GM11168 (cell line): ENCODE data around the gene IGFBP2.

ENCODE experiments used
- in situ Hi-C: fragments of 300-500 bp; cut with MboI; formaldehyde crosslinking; loops from one replicate; pipeline ENCODE4 v1.12.0; 2022; ENCODE audit warnings: low sequenced_read_pairs; ENCODE audit not compliant: unreplicated experiment

IGFBP2 gene

GRCh38 chr2:216695401-216695821 is 62.2 kb downstream of the IGFBP2 start, which contains the start of gene IGFBP5:
Gene IGFBP5, minus strand, starts transcription at chr2:216695549. Its CDS starts 774 bp downstream, at chr2:216694775.
- in situ Hi-C loops: loop anchor here (25.0 kb wide), 1 partner anchor 1017 kb away; no protein-coding TSS in a partner anchor

GRCh38 chr2:216696321-216696720 is 63.1 kb downstream of the IGFBP2 start:
- in situ Hi-C loops: loop anchor here (25.0 kb wide), 1 partner anchor 1016 kb away; no protein-coding TSS in a partner anchor

- in situ Hi-C loops: loop anchor here (25.0 kb wide), 1 partner anchor 1015 kb away; no protein-coding TSS in a partner anchor
These were observed 63.7 kb downstream of the IGFBP2 start for GRCh38 chr2:216696751-216697560.

GRCh38 chr2:216698293-216698692 is 65.1 kb downstream of the IGFBP2 start:
- in situ Hi-C loops: loop anchor here (25.0 kb wide), 1 partner anchor 1014 kb away; no protein-coding TSS in a partner anchor

GRCh38 chr2:216698895-216699294 is 65.7 kb downstream of the IGFBP2 start:
- in situ Hi-C loops: loop anchor here (25.0 kb wide), 1 partner anchor 1013 kb away; no protein-coding TSS in a partner anchor

GRCh38 chr2:216700088-216700567 is 66.9 kb downstream of the IGFBP2 start:
- in situ Hi-C loops: loop anchor here (10.0 kb wide), 1 partner anchor 815 kb away; no protein-coding TSS in a partner anchor

GRCh38 chr2:216700781-216701180 is 67.6 kb downstream of the IGFBP2 start:
- in situ Hi-C loops: loop anchor here (10.0 kb wide), 1 partner anchor 814 kb away; no protein-coding TSS in a partner anchor

- in situ Hi-C loops: loop anchor here (10.0 kb wide), 1 partner anchor 813 kb away; no protein-coding TSS in a partner anchor
These were observed 68.3 kb downstream of the IGFBP2 start for GRCh38 chr2:216701544-216701943.

- in situ Hi-C loops: loop anchor here (10.0 kb wide), 1 partner anchor 812 kb away; no protein-coding TSS in a partner anchor
These were observed 69.5 kb downstream of the IGFBP2 start for GRCh38 chr2:216702756-216703155.

GRCh38 chr2:216710551-216711301 is 77.5 kb downstream of the IGFBP2 start:
- in situ Hi-C loops: no loop called here

- in situ Hi-C loops: no loop called here
These were observed 78.1 kb downstream of the IGFBP2 start for GRCh38 chr2:216711348-216711747.

GRCh38 chr2:216713691-216714336 is 80.6 kb downstream of the IGFBP2 start:
- in situ Hi-C loops: no loop called here
